Suppressor macrophage (primary cell): ENCODE results near the gene ITK.

Source experiments
- DNase-seq, 4 experiments: peaks; one replicate each; pipeline ENCODE4 v3.0.0-alpha.2; 2020 to 2022

Gene ITK

GRCh38 chr5:157248821-157249470 is 68.3 kb downstream of the ITK start:
- peak; percentile 57 to 77 (median 66) for DNase-seq

- DNase-seq: peak in 2 of 4 experiments; percentile 46 to 63
Measured at GRCh38 chr5:157252711-157253465, 72.2 kb downstream of the ITK start.

GRCh38 chr5:157253547-157253946 is 72.9 kb downstream of the ITK start:
- DNase-seq: peak; percentile 63 to 80 (median 74)

DNA sequence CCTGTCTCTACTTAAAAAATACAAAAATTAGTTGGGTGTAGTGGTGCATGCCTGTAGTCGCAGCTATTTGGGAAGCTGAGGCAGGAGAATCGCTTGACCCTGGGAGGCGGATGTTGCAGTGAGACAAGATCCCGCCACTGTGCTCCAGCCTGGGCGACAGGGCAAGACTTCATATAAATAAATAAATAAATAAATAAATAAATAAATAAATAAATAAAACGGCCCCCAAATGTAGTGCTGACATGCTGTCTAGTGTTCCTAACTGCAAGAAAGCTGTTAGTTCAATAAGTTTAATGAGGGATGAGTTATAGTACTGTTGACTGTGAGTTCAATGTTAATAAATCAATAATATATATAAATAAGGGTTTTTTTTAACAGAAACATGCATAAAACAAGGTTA is 77.8 kb downstream of the ITK start:
- no peak for DNase-seq

GRCh38 chr5:157259699-157260098 is 79.1 kb downstream of the ITK start:
- DNase-seq: no peak

DNA sequence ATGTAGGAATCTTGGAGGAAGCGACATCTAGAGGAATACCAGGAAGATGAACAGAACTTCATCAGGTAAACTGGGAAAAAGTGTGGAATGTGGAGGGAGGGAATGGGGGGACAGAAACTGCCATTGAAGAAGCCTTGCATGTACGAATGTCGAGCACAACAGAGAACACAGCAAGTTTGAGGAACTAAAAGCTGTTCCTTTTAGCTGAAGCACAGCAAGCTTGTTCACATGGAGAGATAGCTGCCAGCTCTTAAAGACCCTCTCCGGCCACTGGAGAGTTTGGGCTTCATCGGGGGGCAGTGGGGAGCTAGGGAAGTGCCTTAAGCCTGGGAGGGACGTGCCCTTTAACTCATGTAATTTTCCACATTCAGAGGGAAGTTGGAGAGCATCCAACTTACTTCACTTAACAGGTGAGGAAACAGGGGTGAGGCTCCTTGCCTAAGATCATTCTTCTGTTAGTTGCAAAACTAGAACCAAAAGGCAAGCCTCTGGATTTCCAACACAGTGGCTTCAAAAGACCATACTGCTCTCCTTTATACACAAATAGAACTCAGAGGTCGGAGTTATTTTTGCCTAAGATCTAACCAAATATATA is 83.0 kb downstream of the ITK start:
- DNase-seq: peak in 3 of 4 experiments; percentile 26 to 40 (median 33)

DNA sequence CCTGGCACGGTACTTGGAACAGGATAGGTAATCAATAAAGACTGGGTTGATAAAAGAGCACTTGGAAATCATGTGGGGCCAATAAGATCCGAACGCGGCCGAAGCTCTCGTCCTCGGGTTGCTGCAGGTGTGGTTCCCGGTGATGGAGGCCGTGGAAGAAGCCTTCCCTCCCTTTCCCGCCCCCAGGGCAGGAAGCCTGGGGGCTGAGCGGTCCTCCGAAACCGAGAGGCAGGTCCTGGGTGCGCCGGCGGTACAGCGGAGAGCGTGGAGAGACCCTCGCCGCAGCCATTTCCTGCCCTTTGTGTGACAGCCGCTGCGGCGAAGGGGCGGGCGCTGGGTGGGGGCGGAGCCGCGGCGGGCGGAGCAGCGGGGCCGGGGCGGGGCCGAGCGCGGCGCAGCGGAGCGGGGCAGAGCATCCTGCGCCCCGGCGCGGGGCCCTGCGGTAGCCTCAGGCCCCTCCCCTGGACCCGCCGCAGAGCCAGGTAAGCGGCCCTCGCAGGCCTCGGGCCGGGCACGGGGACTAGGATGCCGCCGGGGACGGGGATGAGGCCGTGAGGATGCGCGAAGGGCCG is 85.2 kb downstream of the ITK start, which contains the start of gene CYFIP2:
Gene CYFIP2, plus strand, starts transcription at position 410 of the 572 bp plus-strand sequence. CDS start 19,239 bp downstream, outside the sequence.
- peak; percentile 37 to 79 (median 62) for DNase-seq

GRCh38 chr5:157266286-157267007 is 85.8 kb downstream of the ITK start:
- DNase-seq: no peak

DNA sequence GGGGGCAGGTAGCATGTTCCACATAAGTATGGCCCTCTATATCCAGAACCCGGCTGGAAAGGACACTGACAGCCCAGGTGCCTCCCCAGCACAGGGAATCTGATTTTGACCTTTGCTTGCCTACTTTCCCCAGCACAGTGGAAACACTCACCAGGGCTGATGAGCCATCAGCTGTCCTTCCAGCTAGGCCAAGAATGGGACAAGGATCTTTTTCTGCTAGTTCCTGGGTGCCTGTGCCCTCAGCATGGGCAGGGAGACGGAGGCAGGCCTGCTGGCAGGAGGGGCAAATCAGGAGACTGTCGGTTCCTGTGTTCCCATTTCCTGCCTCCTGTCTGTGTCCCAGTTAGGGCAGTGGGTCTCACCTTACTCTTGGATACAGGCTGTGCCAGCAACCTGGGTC is 86.4 kb downstream of the ITK start:
- DNase-seq: no peak

DNA sequence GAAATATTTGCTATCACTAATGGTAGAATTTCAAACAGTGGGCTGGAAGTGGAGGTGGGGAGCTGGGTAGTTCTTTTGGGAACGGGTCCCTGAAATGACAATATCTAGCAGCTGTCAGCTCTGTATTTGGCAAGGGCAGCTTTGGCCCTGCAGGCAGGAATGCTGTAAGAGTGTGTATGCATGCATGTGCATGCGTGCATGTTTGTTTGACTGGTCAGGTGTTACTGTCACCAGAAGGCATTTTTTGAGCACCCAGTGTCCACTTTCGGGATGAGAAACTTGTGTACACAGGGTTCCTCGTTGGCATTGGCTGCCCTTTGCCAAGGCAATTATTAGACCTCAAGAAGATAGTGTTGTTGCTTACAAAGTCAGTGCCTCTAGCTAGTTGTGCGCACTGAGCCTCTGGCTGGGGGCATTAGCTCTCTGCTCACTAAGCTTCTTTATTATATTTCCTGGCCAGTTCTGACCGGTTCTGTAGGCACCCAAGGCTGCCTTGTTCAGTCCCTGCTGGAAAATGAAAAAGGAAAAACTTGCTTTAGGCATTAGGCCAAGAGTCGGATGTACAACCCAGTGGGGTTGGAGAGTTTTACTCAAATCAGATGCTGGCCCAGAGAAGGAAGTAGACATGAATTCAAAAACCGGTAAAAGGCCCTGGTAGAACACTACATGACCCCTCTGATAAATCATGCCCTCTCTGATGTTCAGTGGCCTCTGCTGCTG is 87.3 kb downstream of the ITK start:
- DNase-seq: no peak

GRCh38 chr5:157269165-157269671 is 88.6 kb downstream of the ITK start:
- peak in 3 of 4 experiments; percentile 27 to 46 (median 46) for DNase-seq

GRCh38 chr5:157269761-157270272 is 89.2 kb downstream of the ITK start:
- peak in 2 of 4 experiments; percentile 48 to 56 for DNase-seq

- no peak for DNase-seq
Measured at GRCh38 chr5:157270771-157271170, 90.1 kb downstream of the ITK start.

- DNase-seq: peak; percentile 30 to 57 (median 48)
Measured at GRCh38 chr5:157271740-157272271, 91.2 kb downstream of the ITK start.

GRCh38 chr5:157273131-157273556 is 92.5 kb downstream of the ITK start:
- peak; percentile 66 to 86 (median 81) for DNase-seq

GRCh38 chr5:157275403-157275802 is 94.8 kb downstream of the ITK start:
- DNase-seq: peak in 1 of 4 experiments; percentile 27

- DNase-seq: no peak
Measured at GRCh38 chr5:157278319-157279037, 97.8 kb downstream of the ITK start.

- DNase-seq: peak in 2 of 4 experiments; percentile 13 to 30
Measured at GRCh38 chr5:157279605-157280239, 99.1 kb downstream of the ITK start.

- peak in 2 of 4 experiments; percentile 36 to 44 for DNase-seq
Measured at GRCh38 chr5:157280927-157281326, 100.3 kb downstream of the ITK start.

- DNase-seq: no peak
Measured at GRCh38 chr5:157282150-157282549, 101.5 kb downstream of the ITK start.
